Left lung (tissue), 10 donors: ENCODE results near the gene PRKG2. TPM values are rescaled to one million over a fixed set of nuclear protein-coding genes. Genes with fewer than 3 reads are reported as not detected.

ENCODE experiments used
- ATAC-seq: fragments of 200-7000 bp; cut with Tn5 transposase; one replicate; pipeline ENCODE4 v1.9.1; 2020; ENCODE audit warnings: moderate library complexity
- DNase-seq, 4 donors: peaks; one replicate each; pipeline ENCODE4 v3.0.0-alpha.2; 2013 to 2020
- H3K27ac ChIP-seq, 2 donors: fragments of 200-600 bp; sonication (generic) in 1 of 2; one replicate each; pipeline versions ENCODE4 v1.5.0 to v1.8.0; 2020 to 2021
- H3K27me3 ChIP-seq, 2 donors: fragments of 200-600 bp; sonication (generic) in 1 of 2; one replicate each; pipeline versions ENCODE4 v1.5.0 to v1.8.0; 2020 to 2021
- H3K36me3 ChIP-seq, 2 donors: fragments of 200-600 bp; sonication (generic) in 1 of 2; one replicate each; pipeline versions ENCODE4 v1.5.0 to v1.8.0; 2020 to 2021
- H3K4me1 ChIP-seq, 2 donors: fragments of 200-600 bp; one replicate each; pipeline ENCODE4 v1.8.0; 2021
- H3K4me3 ChIP-seq, 2 donors: fragments of 200-600 bp; sonication (generic) in 1 of 2; one replicate each; pipeline versions ENCODE4 v1.5.0 to v1.8.0; 2020 to 2021; ENCODE audit warnings: mild to moderate bottlenecking in 1 of 2
- H3K9me3 ChIP-seq, 2 donors: fragments of 200-600 bp; sonication (generic) in 1 of 2; one replicate each; pipeline versions ENCODE4 v1.5.0 to v1.8.0; 2020 to 2021
- CTCF ChIP-seq, 2 donors: fragments of 200-600 bp; sonication (generic) in 1 of 2; IDR thresholded peaks; one replicate each; pipeline versions ENCODE4 v1.5.0 to v1.8.0; 2021; ENCODE audit warnings: antibody characterized with exemption in 2 of 2
- intact Hi-C, 2 donors: fragments of 100-400 bp; cut with DNase I; formaldehyde crosslinking; loops; one replicate each; pipeline versions ENCODE4 v1.11.2 to v1.14.2; 2022
- polyA plus RNA-seq, 6 donors: library from polyadenylated mRNA; unstranded; fragments of 120-200 nt; gene quantifications; one replicate each; pipeline ENCODE4 v1.2.1, GENCODE V29; 2013; ENCODE audit not compliant: insufficient read length in 6 of 6
- total RNA-seq, 2 donors: library from RNA; stranded (reverse); fragmentation: NEBNext Ultra II Directional; extraction: Animal tissue kit (Norgen Biotek cat#: 25700); gene quantifications; one replicate each; pipeline ENCODE4 v1.2.1, GENCODE V29; 2021
- donor health status: DM: no; HTN: yes; CAD: no.
- donor health status: DM: no; HTN: no; CAD: no.

The PRKG2 gene
- total and polyA plus RNA-seq, 8 donors: 2.0 to 6.2 (median 3.4) TPM

GRCh38 chr4:81148576-81148975 lies 66.4 kb downstream of the PRKG2 start:
- no peaks in the 10 kb centered on the region for H3K4me1 ChIP-seq
- H3K27ac ChIP-seq: no peak overlapping the region
- ATAC-seq (no peak), DNase-seq (no peak)
- no peak overlapping the region for H3K4me3 ChIP-seq
- H3K36me3 ChIP-seq: no peaks in the 10 kb centered on the region
- no peaks in the 10 kb centered on the region for H3K27me3 ChIP-seq
- intact Hi-C loops: no loop called here
- no peaks in the 10 kb centered on the region for H3K9me3 ChIP-seq
- TF ChIP-seq CTCF (IDR thresholded peaks at IDR 0.05): no peak

- H3K9me3 ChIP-seq: no peaks in the 10 kb centered on the region
- no peak overlapping the region for H3K27ac ChIP-seq
- ATAC-seq: no peak
- intact Hi-C loops: no loop called here
- TF ChIP-seq CTCF (IDR thresholded peaks at IDR 0.05): no peak
- H3K4me1 ChIP-seq: no peaks in the 10 kb centered on the region
- no peak overlapping the region for H3K4me3 ChIP-seq
- H3K27me3 ChIP-seq: no peaks in the 10 kb centered on the region
- no peak for DNase-seq
- no peaks in the 10 kb centered on the region for H3K36me3 ChIP-seq
These were observed 68.6 kb downstream of the PRKG2 start for GRCh38 chr4:81146466-81146865.

GRCh38 chr4:81143183-81143582 lies 71.8 kb downstream of the PRKG2 start:
- intact Hi-C loops: no loop called here
- H3K27ac ChIP-seq: no peak overlapping the region
- no peaks in the 10 kb centered on the region for H3K27me3 ChIP-seq
- H3K4me3 ChIP-seq: no peak overlapping the region
- ATAC-seq: no peak
- H3K9me3 ChIP-seq: no peaks in the 10 kb centered on the region
- no peak for DNase-seq
- no peaks in the 10 kb centered on the region for H3K4me1 ChIP-seq
- no peaks in the 10 kb centered on the region for H3K36me3 ChIP-seq
- no peak for TF ChIP-seq CTCF (IDR thresholded peaks at IDR 0.05)

- intact Hi-C loops: no loop called here
- TF ChIP-seq CTCF (IDR thresholded peaks at IDR 0.05): no peak
- no peaks in the 10 kb centered on the region for H3K27me3 ChIP-seq
- H3K36me3 ChIP-seq: no peaks in the 10 kb centered on the region
- no peaks in the 10 kb centered on the region for H3K9me3 ChIP-seq
- no peak overlapping the region for H3K4me3 ChIP-seq
- DNase-seq: no peak
- no peak for ATAC-seq
- H3K27ac ChIP-seq: no peak overlapping the region
- no peaks in the 10 kb centered on the region for H3K4me1 ChIP-seq
These were observed 72.3 kb downstream of the PRKG2 start for GRCh38 chr4:81142744-81143143.

GRCh38 chr4:81137894-81138293 lies 77.1 kb downstream of the PRKG2 start:
- ATAC-seq: no peak
- no peak for TF ChIP-seq CTCF (IDR thresholded peaks at IDR 0.05)
- intact Hi-C loops: no loop called here

More at GRCh38 chr4:81137894-81138293, 77.1 kb downstream of the PRKG2 start:
- H3K36me3 ChIP-seq: no peaks in the 10 kb centered on the region
- DNase-seq: no peak
- no peaks in the 10 kb centered on the region for H3K4me1 ChIP-seq
- H3K9me3 ChIP-seq: no peaks in the 10 kb centered on the region
- no peaks in the 10 kb centered on the region for H3K27me3 ChIP-seq
- H3K27ac ChIP-seq: no peak overlapping the region
- no peak overlapping the region for H3K4me3 ChIP-seq
